Measurements from ENCODE around the gene LMBR1.
"Not testable (repeated sequence)": the region's sequence is repeated elsewhere in the genome, so short reads cannot be mapped to it uniquely, and the experiment has no call there.

LMBR1 gene

GRCh38 chr7:156848979-156849378 lies 44.0 kb downstream of the LMBR1 start:
- DNase-seq (ENCODE audit: low spot score) = no peak
- FAIRE-seq = no peak

DNA sequence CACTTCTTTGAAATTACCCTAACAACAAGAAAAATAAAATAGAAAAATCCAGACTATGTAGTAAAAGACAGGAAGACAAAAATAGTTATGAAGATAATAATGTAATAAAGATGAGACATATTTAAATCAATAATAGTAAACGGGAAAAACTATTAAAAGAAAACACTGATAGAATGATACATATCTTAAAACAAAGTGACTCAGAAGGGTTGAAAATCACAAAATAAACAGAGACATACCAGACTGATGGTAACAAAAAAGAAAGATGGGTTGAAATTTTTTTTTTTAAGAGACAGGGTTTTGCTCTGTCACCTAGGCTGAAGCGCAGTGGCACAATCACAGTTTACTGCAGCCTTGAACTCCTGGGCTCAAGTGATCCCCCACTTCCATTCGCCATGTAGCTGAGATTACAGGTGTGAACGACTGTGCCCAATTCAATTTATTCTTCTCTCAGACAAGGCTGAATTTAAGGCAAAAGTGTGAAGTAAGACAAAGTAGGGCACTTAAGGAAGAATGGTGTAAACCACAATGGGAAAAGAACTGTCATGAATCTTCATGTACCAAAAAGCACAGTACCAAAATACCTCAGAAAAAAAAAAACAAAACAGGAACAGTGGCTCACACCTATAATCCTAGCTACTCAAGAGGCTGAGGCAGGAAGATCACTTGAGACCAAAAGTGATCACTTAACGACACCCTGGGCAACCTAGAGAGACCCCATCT lies 47.4 kb downstream of the LMBR1 start:
- DNase-seq (ENCODE audit: low spot score) = no peak
- no peak for FAIRE-seq

GRCh38 chr7:156843582-156843981 lies 49.4 kb downstream of the LMBR1 start:
- FAIRE-seq; DNase-seq (ENCODE audit: low spot score): not testable (repeated sequence)

DNA sequence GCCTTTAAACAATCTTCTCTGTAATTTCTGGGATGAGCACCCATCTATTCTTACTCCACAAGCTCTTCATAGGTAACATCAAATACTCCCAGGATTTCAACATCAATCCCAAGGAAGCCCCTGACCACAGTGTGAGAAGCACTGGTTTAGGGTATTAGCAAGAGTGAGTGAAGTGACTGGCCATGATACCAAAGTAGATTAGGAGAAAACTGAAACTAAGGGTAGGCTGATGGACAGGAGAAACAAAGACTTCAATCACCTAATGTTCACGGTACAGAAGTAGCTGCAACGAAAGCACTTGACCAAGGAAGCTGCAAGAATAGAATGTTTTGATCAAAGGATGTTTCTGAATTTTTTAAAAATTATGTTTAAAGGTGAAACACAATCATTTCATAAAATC lies 49.8 kb downstream of the LMBR1 start:
- FAIRE-seq = no peak
- no peak for DNase-seq (ENCODE audit: low spot score)

DNA sequence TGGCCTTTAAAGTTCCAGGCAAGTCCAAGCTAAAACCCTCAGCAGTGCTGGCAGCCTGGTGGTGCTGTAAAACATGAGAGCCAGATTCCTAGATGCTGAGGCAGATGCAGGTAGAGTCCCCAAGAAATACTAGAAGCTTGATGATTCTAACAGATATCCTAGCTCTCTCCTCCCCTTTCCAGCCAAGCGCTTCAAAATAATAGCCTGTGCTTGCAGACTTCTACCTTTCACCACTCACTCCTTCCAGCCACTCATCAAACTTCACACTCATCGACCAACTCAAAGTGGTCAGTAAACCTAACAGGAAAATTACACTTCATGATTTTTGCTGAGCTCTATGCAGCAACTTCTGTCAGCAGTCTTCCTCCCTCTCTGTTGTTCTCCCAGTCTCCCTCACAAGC lies 50.2 kb downstream of the LMBR1 start:
- no peak for DNase-seq (ENCODE audit: low spot score)
- FAIRE-seq = no peak

- no peak for DNase-seq (ENCODE audit: low spot score)
- FAIRE-seq = no peak
These were observed 50.7 kb downstream of the LMBR1 start for GRCh38 chr7:156842317-156842716.

- DNase-seq (ENCODE audit: low spot score) (no peak), FAIRE-seq (no peak)
These were observed 51.5 kb downstream of the LMBR1 start for GRCh38 chr7:156841497-156841896.

- FAIRE-seq = no peak
- DNase-seq (ENCODE audit: low spot score) = no peak
These were observed 52.8 kb downstream of the LMBR1 start for GRCh38 chr7:156840134-156840533.

DNA sequence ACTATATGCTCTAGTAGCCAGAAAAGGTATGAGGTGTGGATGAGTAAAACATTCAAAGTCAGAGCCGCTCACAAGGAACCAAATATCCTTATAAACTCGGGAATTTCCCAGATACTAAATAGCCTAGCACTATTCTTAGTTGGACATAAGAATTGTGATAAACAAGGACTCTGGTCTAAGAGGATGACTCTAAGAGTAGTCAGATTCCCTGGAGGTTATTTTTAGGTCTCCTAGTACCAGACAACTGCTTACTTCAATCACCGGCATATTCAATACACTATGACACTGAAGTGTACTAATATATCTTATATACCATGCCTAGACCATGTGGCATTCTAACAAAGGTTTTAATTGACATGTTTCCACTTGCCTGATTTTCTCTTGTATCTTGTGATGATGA lies 56.5 kb downstream of the LMBR1 start:
- FAIRE-seq (peak; percentile 32), DNase-seq (ENCODE audit: low spot score) (peak; percentile 72)

DNA sequence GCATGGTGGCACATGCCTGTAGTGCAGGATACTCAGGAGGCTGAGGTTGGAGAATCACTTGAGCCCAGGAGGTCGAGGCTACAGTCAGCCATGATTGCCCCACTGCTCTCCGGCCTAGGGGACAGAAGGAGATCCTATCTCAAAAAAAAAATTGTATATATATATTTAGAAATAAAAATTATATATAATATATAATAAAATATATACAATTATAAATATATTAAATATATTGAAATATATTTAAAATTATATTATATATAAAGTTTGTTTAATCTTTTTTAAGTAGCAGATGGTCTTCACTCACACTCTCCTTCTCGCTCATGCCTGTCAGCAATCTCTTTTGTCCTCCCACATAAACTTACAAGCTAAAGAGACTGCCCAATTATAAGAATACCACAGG lies 58.5 kb downstream of the LMBR1 start:
- no peak for DNase-seq (ENCODE audit: low spot score)
- FAIRE-seq = peak; percentile 8

DNA sequence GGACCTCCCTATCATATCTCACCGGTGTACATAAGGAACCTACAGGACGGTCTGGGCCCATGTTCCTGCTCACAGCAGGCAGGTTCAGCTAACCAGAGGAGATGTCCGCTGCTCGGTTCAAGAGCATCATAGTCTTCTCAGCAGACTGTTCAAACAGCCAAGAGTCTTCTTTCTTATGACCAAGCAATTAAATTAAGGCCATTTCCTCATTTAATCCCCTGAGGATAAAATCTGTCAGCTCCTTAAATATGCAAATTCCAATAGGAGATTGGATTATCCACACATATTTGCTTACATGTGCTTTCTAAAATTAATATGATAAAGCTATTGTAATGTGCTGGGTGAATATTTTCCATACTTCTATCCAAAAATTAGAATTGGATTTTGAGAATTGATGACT lies 59.7 kb downstream of the LMBR1 start:
- FAIRE-seq (no peak), DNase-seq (ENCODE audit: low spot score) (no peak)

- FAIRE-seq (no peak), DNase-seq (ENCODE audit: low spot score) (no peak)
These were observed 60.6 kb downstream of the LMBR1 start for GRCh38 chr7:156832195-156832877.

DNA sequence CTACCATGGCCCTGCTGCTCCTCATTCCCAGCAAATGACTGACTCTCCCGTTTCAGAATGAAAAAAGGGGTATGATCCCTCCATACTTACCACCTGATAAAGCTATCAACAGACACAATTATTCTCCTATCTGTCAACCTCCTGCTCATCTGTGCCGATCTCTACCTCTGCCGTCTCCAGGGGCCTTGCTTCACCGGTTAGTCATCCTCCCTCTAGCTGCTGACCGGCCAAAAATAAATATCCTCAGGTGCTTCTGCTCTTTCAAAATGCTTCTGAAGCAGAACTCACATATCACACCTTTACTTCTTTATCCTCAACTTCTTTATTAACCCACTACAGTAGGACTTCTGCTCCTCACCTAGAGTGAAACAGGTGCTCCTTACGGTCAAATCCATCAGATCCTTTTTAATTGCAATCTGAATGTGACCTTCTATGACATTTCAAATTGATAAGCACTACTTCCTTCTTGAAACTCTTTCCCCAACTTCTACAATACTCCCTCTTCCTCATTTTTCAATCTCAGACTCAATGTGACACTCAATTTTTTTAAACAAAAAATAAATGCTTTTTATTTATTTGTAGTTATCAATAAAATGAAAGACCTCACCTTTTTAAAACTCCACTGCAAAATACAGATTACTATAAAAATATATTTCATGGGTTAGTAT lies 63.2 kb downstream of the LMBR1 start:
- no peak for FAIRE-seq

GRCh38 chr7:156827587-156828203 lies 65.3 kb downstream of the LMBR1 start:
- no peak for DNase-seq (ENCODE audit: low spot score)
- FAIRE-seq = peak; percentile 84

More for the DNA sequence above, 63.2 kb downstream of the LMBR1 start:
- no peak for DNase-seq (ENCODE audit: low spot score)

DNA sequence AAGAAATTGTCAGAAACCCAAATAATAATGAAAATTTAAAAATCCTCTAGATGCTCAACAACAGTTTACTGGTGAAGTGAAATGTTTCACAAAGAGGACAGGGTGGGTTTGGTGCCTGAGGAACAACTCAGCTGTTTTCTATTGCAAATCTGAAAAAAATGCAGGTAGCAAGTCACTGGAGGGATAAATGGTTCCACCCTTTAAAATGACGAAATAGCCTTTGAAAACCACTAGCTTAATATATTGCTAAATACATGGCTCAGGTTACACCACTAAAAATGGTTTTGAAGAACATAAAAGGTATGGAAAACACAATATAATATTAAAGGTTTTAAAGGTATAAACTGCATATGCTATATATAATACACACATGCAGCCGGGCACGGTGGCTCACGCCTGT lies 69.5 kb downstream of the LMBR1 start:
- DNase-seq (ENCODE audit: low spot score) (no peak), FAIRE-seq (no peak)

DNA sequence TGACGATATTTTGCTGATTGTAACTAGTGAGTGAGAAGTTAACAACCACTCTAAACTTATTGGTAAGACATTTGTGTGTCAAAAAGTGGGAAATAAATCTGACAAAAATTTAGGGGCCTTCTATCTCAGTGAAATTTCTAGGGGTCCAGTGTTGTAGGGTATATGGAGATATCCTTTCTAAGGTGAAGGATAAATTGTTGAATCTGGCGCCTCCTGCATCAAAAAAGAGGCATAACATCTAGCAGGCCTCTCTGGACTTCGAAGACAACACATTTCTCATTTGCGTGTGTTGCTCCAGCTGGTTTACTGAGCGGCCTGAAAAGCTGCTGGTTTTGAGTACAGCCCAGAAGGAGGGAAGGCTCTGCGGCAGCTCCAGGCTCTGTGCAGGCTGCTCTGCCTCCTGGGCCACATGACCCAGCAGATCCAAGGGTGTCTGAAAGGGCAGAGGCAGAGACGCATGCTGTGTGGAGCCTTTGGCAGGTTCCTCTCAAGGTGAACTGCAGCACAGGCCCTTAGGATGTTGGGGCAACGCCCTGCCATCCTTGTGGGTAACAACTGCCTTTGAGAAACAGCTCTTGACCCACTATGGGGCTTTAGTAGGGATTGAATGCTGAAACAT lies 72.4 kb downstream of the LMBR1 start:
- FAIRE-seq (no peak), DNase-seq (ENCODE audit: low spot score) (no peak)

GRCh38 chr7:156819733-156820295 lies 73.2 kb downstream of the LMBR1 start:
- no peak for FAIRE-seq

GRCh38 chr7:156818133-156818532 lies 74.8 kb downstream of the LMBR1 start:
- DNase-seq (ENCODE audit: low spot score) (no peak), FAIRE-seq (peak; percentile 42)

More at GRCh38 chr7:156819733-156820295, 73.2 kb downstream of the LMBR1 start:
- DNase-seq (ENCODE audit: low spot score) = no peak

DNA sequence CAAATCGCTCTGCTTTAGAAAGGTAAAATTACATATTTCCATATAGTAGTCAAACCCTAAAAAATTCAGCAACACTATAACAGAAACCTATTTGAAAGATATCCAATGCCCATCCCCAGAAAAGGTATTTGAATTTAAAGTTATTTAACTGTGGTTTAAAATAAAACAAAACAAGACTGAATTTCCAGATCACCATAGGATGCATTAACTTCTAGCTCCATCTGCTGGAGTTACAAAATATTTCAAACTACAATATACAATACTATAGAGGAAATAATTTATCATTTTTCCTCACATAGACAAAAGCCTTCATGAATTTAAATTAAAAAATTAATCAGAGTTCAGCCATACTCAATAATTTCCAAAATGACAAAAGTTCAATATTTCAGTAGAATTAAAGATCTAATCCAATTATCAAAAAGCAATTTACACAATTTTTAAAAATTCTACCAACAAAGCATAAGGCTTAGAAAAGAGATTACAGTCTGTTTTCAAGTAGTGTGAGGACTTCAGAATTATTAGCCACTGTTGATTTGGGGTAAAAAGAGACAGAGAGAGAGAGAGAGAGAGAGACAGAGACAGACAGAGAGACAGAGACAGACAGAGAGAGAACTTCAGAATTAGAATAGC lies 75.9 kb downstream of the LMBR1 start:
- DNase-seq (ENCODE audit: low spot score) (peak; percentile 45), FAIRE-seq (peak; percentile 89)

DNA sequence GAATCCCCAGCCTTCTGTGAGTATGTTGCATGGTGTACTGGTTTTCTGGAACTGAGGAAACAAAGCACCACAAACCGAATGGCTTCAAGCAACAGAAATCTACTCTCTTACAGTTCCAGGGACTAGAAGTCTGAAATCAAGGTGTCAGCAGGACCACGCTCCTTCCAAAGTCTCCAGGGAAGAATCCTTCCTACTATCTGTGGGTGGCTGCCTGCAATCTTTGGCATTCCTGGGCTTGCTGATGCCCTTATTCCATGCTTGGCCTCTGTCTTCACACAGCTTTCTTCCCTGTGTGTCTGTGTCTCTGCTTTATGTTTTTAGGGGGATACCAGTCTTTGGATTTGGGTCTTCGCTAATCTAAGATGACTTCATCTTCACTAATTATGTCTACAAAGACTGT lies 81.3 kb downstream of the LMBR1 start:
- DNase-seq (ENCODE audit: low spot score) (no peak), FAIRE-seq (no peak)

DNA sequence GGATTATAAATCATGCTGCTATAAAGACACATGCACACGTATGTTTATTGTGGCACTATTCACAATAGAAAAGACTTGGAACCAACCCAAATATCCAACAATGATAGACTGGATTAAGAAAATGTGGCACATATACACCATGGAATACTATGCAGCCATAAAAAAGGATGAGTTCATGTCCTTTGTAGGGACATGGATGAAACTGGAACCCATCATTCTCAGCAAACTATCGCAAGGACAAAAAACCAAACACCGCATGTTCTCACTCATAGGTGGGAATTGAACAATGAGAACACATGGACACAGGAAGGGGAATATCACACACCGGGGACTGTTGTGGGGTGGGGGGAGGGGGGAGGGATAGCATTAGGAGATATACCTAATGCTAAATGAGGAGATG lies 89.3 kb downstream of the LMBR1 start:
- FAIRE-seq; DNase-seq (ENCODE audit: low spot score): not testable (repeated sequence)

Measured in RCC 7860 (cell line).